Osteoblast (primary cell): ENCODE data around the gene CACNA1F. TPM values are rescaled to one million over a fixed set of nuclear protein-coding genes. Genes with fewer than 3 reads are reported as not detected.

ENCODE experiments used
- DNase-seq: peaks from one replicate; pipeline ENCODE4 v3.0.0; 2011; ENCODE audit warnings: low spot score, mixed read lengths; ENCODE audit not compliant: insufficient read length; ENCODE audit errors: missing footprints
- H2AFZ ChIP-seq: 2 replicates; pipeline ENCODE4 v1.6.0; 2011; ENCODE audit warnings: mild to moderate bottlenecking, low read length
- H3K27ac ChIP-seq: 2 replicates; pipeline ENCODE4 v1.5.1; 2011; ENCODE audit warnings: mild to moderate bottlenecking, low read depth, low read length, moderate library complexity
- H3K27me3 ChIP-seq: 2 replicates; pipeline ENCODE4 v1.6.0; 2012; ENCODE audit warnings: mild to moderate bottlenecking, control low read depth, inconsistent platforms, low read length, moderate library complexity; ENCODE audit not compliant: insufficient read depth
- H3K36me3 ChIP-seq: 2 replicates; pipeline ENCODE4 v1.5.1; 2011; ENCODE audit warnings: mild to moderate bottlenecking, low read length, control low read depth, moderate library complexity; ENCODE audit not compliant: insufficient read depth
- H3K4me1 ChIP-seq: 2 replicates; pipeline ENCODE4 v1.5.1; 2011; ENCODE audit warnings: mild to moderate bottlenecking, low read length, control low read depth, moderate library complexity; ENCODE audit not compliant: insufficient read depth
- H3K4me2 ChIP-seq: 2 replicates; pipeline ENCODE4 v1.6.0; 2011; ENCODE audit warnings: mild to moderate bottlenecking, low read length; ENCODE audit not compliant: insufficient read depth
- H3K4me3 ChIP-seq: fragments of 200-600 bp; sonication (generic); 3 replicates; pipeline ENCODE4 v1.5.1; 2012; ENCODE audit warnings: mild to moderate bottlenecking, low read length, inconsistent platforms; ENCODE audit not compliant: insufficient read depth
- H3K79me2 ChIP-seq: 2 replicates; pipeline ENCODE4 v1.6.0; 2012; ENCODE audit warnings: mild to moderate bottlenecking, low read length, control low read depth, inconsistent platforms; ENCODE audit not compliant: insufficient read depth
- H3K9me3 ChIP-seq: 2 replicates; pipeline ENCODE4 v1.5.1; 2011; ENCODE audit warnings: low read depth, low read length, control low read depth
- H4K20me1 ChIP-seq: 2 replicates; pipeline ENCODE4 v1.6.0; 2012; ENCODE audit warnings: mild to moderate bottlenecking, low read length, control low read depth; ENCODE audit not compliant: insufficient read depth
- CTCF ChIP-seq: IDR thresholded peaks from 2 replicates; pipeline ENCODE4 v1.5.1; 2011; ENCODE audit warnings: mild to moderate bottlenecking, low read depth, low read length, moderate library complexity; ENCODE audit errors: extremely low read depth
- total RNA-seq: library from RNA; depleted of rRNA; stranded (reverse); fragments of >200 nt; gene quantifications from 2 replicates; pipeline ENCODE4 v1.2.3, GENCODE V29; 2012

Gene CACNA1F
- total RNA-seq, 1 donor, result not detected

- H3K27me3 ChIP-seq, result no peaks in the 10 kb centered on the region
- H3K36me3 ChIP-seq, result no peaks in the 10 kb centered on the region
- H2AFZ ChIP-seq, result no peak overlapping the region
- no peak overlapping the region for H3K4me2 ChIP-seq
- H3K27ac ChIP-seq, result no peak overlapping the region
- no peak for TF ChIP-seq CTCF
- no peak for DNase-seq
- no peaks in the 10 kb centered on the region for H3K4me1 ChIP-seq
- no peaks in the 10 kb centered on the region for H4K20me1 ChIP-seq
- H3K79me2 ChIP-seq, result no peaks in the 10 kb centered on the region
- H3K4me3 ChIP-seq, result no peak overlapping the region
- H3K9me3 ChIP-seq, result no peaks in the 10 kb centered on the region
Measured at GRCh38 chrX:49262603-49263002, 29.5 kb upstream of the CACNA1F start.

GRCh38 chrX:49260221-49260985 is 27.3 kb upstream of the CACNA1F start:
- DNase-seq, result peak; percentile 70
- H3K79me2 ChIP-seq, result no peaks in the 10 kb centered on the region
- H2AFZ ChIP-seq, result no peak overlapping the region
- H3K4me1 ChIP-seq, result no peaks in the 10 kb centered on the region
- no peaks in the 10 kb centered on the region for H3K27me3 ChIP-seq
- H3K4me3 ChIP-seq, result no peak overlapping the region
- H3K36me3 ChIP-seq, result no peaks in the 10 kb centered on the region
- no peaks in the 10 kb centered on the region for H4K20me1 ChIP-seq
- no peak for TF ChIP-seq CTCF
- no peak overlapping the region for H3K4me2 ChIP-seq
- no peak overlapping the region for H3K27ac ChIP-seq
- H3K9me3 ChIP-seq, result no peaks in the 10 kb centered on the region

GRCh38 chrX:49258749-49259124 is 25.6 kb upstream of the CACNA1F start:
- Histone ChIP-seq H3K4me3 (no peak overlapping the region), H2AFZ (no peak overlapping the region), H3K27me3 (no peaks in the 10 kb centered on the region), H3K36me3 (no peaks in the 10 kb centered on the region), H3K9me3 (no peaks in the 10 kb centered on the region), H3K27ac (no peak overlapping the region), H3K4me2 (no peak overlapping the region), H3K79me2 (no peaks in the 10 kb centered on the region), H3K4me1 (no peaks in the 10 kb centered on the region), H4K20me1 (no peaks in the 10 kb centered on the region)
- DNase-seq, result no peak
- no peak for TF ChIP-seq CTCF

GRCh38 chrX:49257846-49258748 is 25.0 kb upstream of the CACNA1F start:
- Histone ChIP-seq H3K4me2 (no peak overlapping the region), H3K27me3 (no peaks in the 10 kb centered on the region), H3K4me3 (no peak overlapping the region), H4K20me1 (no peaks in the 10 kb centered on the region), H3K79me2 (no peaks in the 10 kb centered on the region), H3K27ac (no peak overlapping the region), H3K36me3 (no peaks in the 10 kb centered on the region), H3K9me3 (no peaks in the 10 kb centered on the region), H2AFZ (no peak overlapping the region), H3K4me1 (no peaks in the 10 kb centered on the region)
- peak; percentile 80 for DNase-seq
- no peak for TF ChIP-seq CTCF
